SK-N-SH treated with all-trans-retinoic acid at 6 μM for 48 hours (cell line): ENCODE measurements around the gene ID2.

Experiments
- CSRNP3 ChIP-seq: fragments of 250-450 bp; sonication (Bioruptor Pico); IDR thresholded peaks from 2 replicates; pipeline ENCODE4 v1.5.1; 2021; ENCODE audit warnings: mild to moderate bottlenecking, moderate library complexity
- TSHZ2 ChIP-seq: fragments of 250-450 bp; sonication (Bioruptor Pico); IDR thresholded peaks from 2 replicates; pipeline ENCODE4 v1.5.0; 2020; ENCODE audit warnings: mild to moderate bottlenecking, moderate library complexity

- no peak for TF ChIP-seq CSRNP3 (CRISPR knock-in tag)
- no peak for TF ChIP-seq TSHZ2 (CRISPR knock-in tag)
Measured at GRCh38 chr2:8648441-8649213, 33.2 kb upstream of the ID2 start.
